Lower lobe of right lung (tissue), 2 donors: Measurements from ENCODE around the gene FBN2. TPM values are rescaled to one million over a fixed set of nuclear protein-coding genes. Genes with fewer than 3 reads are reported as not detected.

Source experiments
- ATAC-seq, 2 donors: fragments of 200-7000 bp; cut with Tn5 transposase; one replicate each; pipeline ENCODE4 v1.9.1; 2020 to 2022; ENCODE audit warnings: mild to moderate bottlenecking in 2 of 2, moderate library complexity in 2 of 2
- DNase-seq: peaks from one replicate; pipeline ENCODE4 v3.0.0-alpha.2; 2020
- H3K27ac ChIP-seq: fragments of 200-600 bp; one replicate; pipeline ENCODE4 v1.8.0; 2022
- H3K27me3 ChIP-seq: fragments of 200-600 bp; one replicate; pipeline ENCODE4 v1.8.0; 2022; ENCODE audit warnings: low read depth
- H3K36me3 ChIP-seq: fragments of 200-600 bp; one replicate; pipeline ENCODE4 v1.8.0; 2022; ENCODE audit warnings: mild to moderate bottlenecking
- H3K4me1 ChIP-seq: fragments of 200-600 bp; one replicate; pipeline ENCODE4 v1.8.0; 2022
- H3K4me3 ChIP-seq: fragments of 200-600 bp; one replicate; pipeline ENCODE4 v1.8.0; 2022; ENCODE audit warnings: mild to moderate bottlenecking
- H3K9me3 ChIP-seq: fragments of 200-600 bp; one replicate; pipeline ENCODE4 v1.8.0; 2022
- CTCF ChIP-seq: fragments of 200-600 bp; IDR thresholded peaks from one replicate; pipeline ENCODE4 v1.8.0; 2022; ENCODE audit warnings: antibody characterized with exemption, mild to moderate bottlenecking
- intact Hi-C: fragments of 100-400 bp; cut with DNase I; formaldehyde crosslinking; loops from one replicate; pipeline ENCODE4 v1.11.0; 2022
- total RNA-seq: library from RNA; stranded (reverse); fragmentation: NEBNext Ultra II Directional; extraction: Animal tissue kit (Norgen Biotek cat#: 25700); gene quantifications from one replicate; pipeline ENCODE4 v1.2.1, GENCODE V29; 2021
- donor health status: DM: no; HTN: yes; CAD: no; lungs with severe emphysema.

Gene FBN2
- total RNA-seq, 1 donor from 2014 or later: 0.83 TPM

GRCh38 chr5:128538250-128539037, 399 bp upstream of the FBN2 start:
- peak; percentile 72 to 74 for ATAC-seq
- no peak overlapping the region for H3K27ac ChIP-seq

GRCh38 chr5:128537221-128537999, 635 bp downstream of the FBN2 start:
- DNase-seq: peak; percentile 50
- H3K4me1 ChIP-seq: peaks cover 23% of the 10 kb centered on the region
- H3K27me3 ChIP-seq: peaks cover 51% of the 10 kb centered on the region
- intact Hi-C loops: no loop called here
- H3K36me3 ChIP-seq: no peaks in the 10 kb centered on the region
- no peak overlapping the region for H3K27ac ChIP-seq
- ATAC-seq: peak; percentile 76 to 83
- peak overlapping the region; percentile 55 for H3K4me3 ChIP-seq
- TF ChIP-seq CTCF: no peak
- no peaks in the 10 kb centered on the region for H3K9me3 ChIP-seq

More at GRCh38 chr5:128538250-128539037, 399 bp upstream of the FBN2 start:
- Histone ChIP-seq H3K9me3 (no peaks in the 10 kb centered on the region), H3K27me3 (peaks cover 51% of the 10 kb centered on the region), H3K36me3 (no peaks in the 10 kb centered on the region), H3K4me3 (peak overlapping the region; percentile 55), H3K4me1 (peaks cover 23% of the 10 kb centered on the region)
- intact Hi-C loops: no loop called here
- peak; percentile 60 for DNase-seq
- no peak for TF ChIP-seq CTCF

GRCh38 chr5:128536254-128537220, 1.5 kb downstream of the FBN2 start:
- no peaks in the 10 kb centered on the region for H3K36me3 ChIP-seq
- H3K27ac ChIP-seq: no peak overlapping the region
- peaks cover 51% of the 10 kb centered on the region for H3K27me3 ChIP-seq
- H3K4me3 ChIP-seq: peak overlapping the region; percentile 55
- no peaks in the 10 kb centered on the region for H3K9me3 ChIP-seq
- ATAC-seq: no peak
- DNase-seq: no peak
- peaks cover 23% of the 10 kb centered on the region for H3K4me1 ChIP-seq
- TF ChIP-seq CTCF: no peak
- intact Hi-C loops: no loop called here

- H3K4me3 ChIP-seq: no peak overlapping the region
- no peak for TF ChIP-seq CTCF
- H3K9me3 ChIP-seq: no peaks in the 10 kb centered on the region
- H3K36me3 ChIP-seq: no peaks in the 10 kb centered on the region
- H3K27me3 ChIP-seq: peaks cover 51% of the 10 kb centered on the region
- peaks cover 23% of the 10 kb centered on the region for H3K4me1 ChIP-seq
- no peak for DNase-seq
- intact Hi-C loops: no loop called here
- no peak overlapping the region for H3K27ac ChIP-seq
- ATAC-seq: no peak
Observed at GRCh38 chr5:128535251-128535650, 2.8 kb downstream of the FBN2 start.

- H3K9me3 ChIP-seq: no peaks in the 10 kb centered on the region
- ATAC-seq (no peak), DNase-seq (no peak)
- peaks cover 23% of the 10 kb centered on the region for H3K4me1 ChIP-seq
- peaks cover 51% of the 10 kb centered on the region for H3K27me3 ChIP-seq
- no peaks in the 10 kb centered on the region for H3K36me3 ChIP-seq
- intact Hi-C loops: no loop called here
- no peak for TF ChIP-seq CTCF
- no peak overlapping the region for H3K27ac ChIP-seq
- H3K4me3 ChIP-seq: no peak overlapping the region
Observed at GRCh38 chr5:128534726-128535125, 3.3 kb downstream of the FBN2 start.
